GM21526 (cell line): ENCODE data around the gene KCNK6.
"Not testable (repeated sequence)": the region's sequence is repeated elsewhere in the genome, so short reads cannot be mapped to it uniquely, and the experiment has no call there.

Experiments
- ATAC-seq: cut with Tn5 transposase; IDR thresholded peaks from one replicate; pipeline ENCODE4 v1.9.1; 2021; ENCODE audit warnings: moderate library complexity; ENCODE audit not compliant: unreplicated experiment, low FRiP score

The KCNK6 gene

GRCh38 chr19:38321646-38322196 lies 2.1 kb downstream of the KCNK6 start:
- ATAC-seq: no peak

- no peak for ATAC-seq
These were observed 3.6 kb downstream of the KCNK6 start for GRCh38 chr19:38323291-38323690.

GRCh38 chr19:38324431-38324830 lies 4.8 kb downstream of the KCNK6 start:
- no peak for ATAC-seq

- ATAC-seq: no peak
These were observed 6.9 kb downstream of the KCNK6 start for GRCh38 chr19:38326591-38326990.

GRCh38 chr19:38329651-38330050 lies 10.0 kb downstream of the KCNK6 start:
- ATAC-seq: no peak

GRCh38 chr19:38331728-38332127 lies 12.1 kb downstream of the KCNK6 start:
- ATAC-seq: no peak

GRCh38 chr19:38333245-38333644 lies 13.6 kb downstream of the KCNK6 start:
- no peak for ATAC-seq

- ATAC-seq: peak; percentile 60
These were observed 16.4 kb downstream of the KCNK6 start for GRCh38 chr19:38335949-38336637.

- peak; percentile 42 for ATAC-seq
These were observed 17.2 kb downstream of the KCNK6 start for GRCh38 chr19:38336638-38337359.

- no peak for ATAC-seq
These were observed 17.7 kb downstream of the KCNK6 start for GRCh38 chr19:38337360-38337653.

GRCh38 chr19:38339011-38339410 lies 19.4 kb downstream of the KCNK6 start:
- not testable (repeated sequence) for ATAC-seq

- ATAC-seq: no peak
These were observed 21.3 kb downstream of the KCNK6 start for GRCh38 chr19:38340927-38341326.

GRCh38 chr19:38346837-38347236 lies 27.2 kb downstream of the KCNK6 start:
- no peak for ATAC-seq

GRCh38 chr19:38350883-38351282 lies 31.2 kb downstream of the KCNK6 start:
- ATAC-seq: no peak

- ATAC-seq: no peak
These were observed 32.3 kb downstream of the KCNK6 start for GRCh38 chr19:38351865-38352395.

GRCh38 chr19:38352611-38353010 lies 33.0 kb downstream of the KCNK6 start:
- no peak for ATAC-seq

GRCh38 chr19:38355728-38356725 lies 36.4 kb downstream of the KCNK6 start:
- no peak for ATAC-seq

GRCh38 chr19:38358071-38358470 lies 38.4 kb downstream of the KCNK6 start:
- no peak for ATAC-seq

GRCh38 chr19:38359242-38360021 lies 39.8 kb downstream of the KCNK6 start:
- ATAC-seq: no peak

GRCh38 chr19:38360351-38360750 lies 40.7 kb downstream of the KCNK6 start:
- ATAC-seq: no peak
